GM11168 (cell line): Measurements from ENCODE around the gene BACH2.
"Not testable (repeated sequence)": the region's sequence is repeated elsewhere in the genome, so short reads cannot be mapped to it uniquely, and the experiment has no call there.

Experiments
- in situ Hi-C: fragments of 300-500 bp; cut with MboI; formaldehyde crosslinking; loops from one replicate; pipeline ENCODE4 v1.12.0; 2022; ENCODE audit warnings: low sequenced_read_pairs; ENCODE audit not compliant: unreplicated experiment

Gene BACH2

DNA sequence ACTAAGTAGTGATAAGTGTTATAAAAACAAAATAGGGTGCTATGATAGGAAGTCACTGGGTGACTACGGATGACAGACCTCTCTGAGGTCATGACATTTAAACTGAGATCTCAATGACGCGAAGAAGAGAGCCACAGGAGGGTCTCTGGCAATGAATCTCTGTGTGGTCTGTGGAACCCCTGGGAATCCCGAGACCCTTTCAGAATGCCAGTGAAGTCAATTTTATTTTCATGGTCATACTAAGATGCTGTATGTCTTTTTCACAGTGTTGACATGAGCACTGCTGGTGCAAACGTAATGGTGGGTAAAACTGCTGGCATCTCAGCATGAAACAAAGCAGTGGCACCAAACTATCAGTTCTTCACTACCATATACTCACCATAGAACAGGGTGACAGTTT is 247.3 kb downstream of the BACH2 start:
- in situ Hi-C loops = no loop called here

DNA sequence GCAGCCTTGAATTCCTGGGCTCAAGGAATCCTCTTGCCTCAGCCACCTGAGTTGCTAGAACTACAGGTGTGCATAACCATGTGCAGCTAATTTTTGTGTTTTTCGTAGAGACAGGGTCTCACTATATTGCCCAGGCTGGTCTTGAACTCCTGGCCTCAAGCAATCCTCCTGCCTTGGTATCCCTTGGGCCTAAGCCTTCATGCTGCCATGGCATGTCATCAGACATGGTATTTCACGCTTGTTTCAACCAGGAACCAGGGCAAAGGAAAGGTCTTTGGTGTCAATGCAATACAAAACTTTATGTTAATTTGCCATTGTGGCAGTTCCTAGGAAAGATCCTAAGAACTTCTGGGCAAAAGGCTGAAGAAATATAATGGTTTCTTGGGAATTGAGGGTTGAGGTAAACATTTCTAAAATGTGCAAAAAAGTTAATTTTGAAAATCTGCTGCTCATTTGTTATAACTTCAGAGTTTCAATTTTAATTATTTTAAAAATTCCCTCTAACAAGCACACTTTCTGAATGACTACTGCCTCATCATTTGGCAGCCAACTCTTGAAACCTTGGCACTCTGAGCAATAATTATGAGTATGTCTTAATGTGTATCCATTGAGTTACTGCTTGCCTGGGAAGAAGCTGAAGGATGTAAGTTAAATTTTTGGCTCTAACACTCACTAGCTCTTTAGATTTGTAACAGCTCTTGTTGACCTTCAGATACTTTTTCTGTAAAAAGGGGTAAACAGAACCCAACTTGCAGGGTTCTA is 248.3 kb downstream of the BACH2 start:
- in situ Hi-C loops = no loop called here

DNA sequence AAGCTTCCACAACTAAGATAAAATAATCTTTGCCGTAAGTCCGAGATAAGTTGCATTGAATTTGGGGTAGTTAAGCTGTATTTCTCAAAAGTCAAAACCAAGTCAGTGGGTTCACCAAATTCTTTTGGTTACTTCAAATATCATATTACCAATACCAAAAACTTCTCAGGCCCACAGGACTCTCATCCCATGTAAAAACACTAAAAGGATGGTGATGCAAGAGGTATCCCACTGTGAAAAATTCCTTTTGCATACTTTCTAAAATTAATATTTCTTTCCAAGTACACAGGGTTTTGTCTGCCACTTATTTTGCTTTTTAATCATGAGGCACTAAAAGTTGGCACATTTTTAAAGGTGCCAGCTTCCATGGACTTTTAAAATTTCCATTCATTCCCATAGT is 251.1 kb downstream of the BACH2 start:
- in situ Hi-C loops = no loop called here

DNA sequence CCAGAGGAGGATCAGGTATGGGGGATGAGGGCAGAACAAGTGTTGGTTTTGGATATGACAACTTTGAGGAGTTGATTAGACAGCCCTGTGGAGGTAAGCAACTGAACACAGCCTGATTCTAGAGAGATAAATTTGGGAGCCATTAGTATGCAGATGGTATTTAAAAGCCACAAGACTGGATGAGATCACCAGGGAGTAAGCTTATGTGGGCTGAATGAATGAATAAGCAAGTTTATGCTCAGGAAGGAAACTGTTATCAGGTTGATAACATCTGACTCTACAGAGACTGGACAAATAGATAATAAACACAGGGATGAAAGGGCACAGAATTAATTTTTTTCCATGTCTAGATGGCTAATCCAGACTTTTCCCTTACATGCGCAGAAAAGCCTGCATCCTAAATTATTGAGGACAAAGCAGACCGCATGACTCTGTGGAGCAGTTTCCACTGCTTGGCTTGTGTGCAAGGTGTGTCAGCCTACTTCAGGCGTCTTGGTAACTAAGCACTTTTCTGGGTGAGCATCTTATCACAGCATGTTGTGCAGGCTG is 251.7 kb downstream of the BACH2 start:
- in situ Hi-C loops = no loop called here

DNA sequence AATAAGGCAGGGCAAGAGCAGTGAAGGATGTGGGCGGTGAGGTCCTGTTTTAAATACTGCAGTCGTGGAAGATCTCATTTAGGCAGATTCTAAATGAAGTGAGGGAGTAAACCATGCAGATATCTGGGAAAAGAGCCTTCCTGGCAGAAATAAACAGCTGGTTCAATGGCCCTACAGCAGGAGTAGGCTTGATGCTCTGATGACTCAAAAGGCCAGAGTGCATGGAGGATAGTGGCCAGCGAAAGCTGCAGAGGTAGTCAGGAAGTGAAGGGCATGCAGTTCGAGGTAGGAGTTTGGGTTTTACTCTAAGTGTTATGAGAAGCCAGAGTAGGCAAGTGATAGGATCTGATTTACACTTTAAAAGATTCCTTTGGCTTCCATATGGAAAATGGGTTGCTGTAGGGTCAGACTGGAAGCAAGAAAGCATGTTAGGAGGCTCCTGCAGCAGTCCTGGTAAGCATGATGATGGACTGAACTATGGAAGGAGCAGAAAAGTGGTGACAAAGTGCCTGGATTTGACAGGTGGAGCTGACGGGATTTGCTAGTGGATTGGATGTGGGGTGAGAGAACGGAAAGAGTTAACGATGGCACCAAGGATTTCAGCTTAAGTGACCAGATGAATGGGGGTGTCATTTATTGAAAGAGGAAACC is 252.3 kb downstream of the BACH2 start:
- in situ Hi-C loops = no loop called here

DNA sequence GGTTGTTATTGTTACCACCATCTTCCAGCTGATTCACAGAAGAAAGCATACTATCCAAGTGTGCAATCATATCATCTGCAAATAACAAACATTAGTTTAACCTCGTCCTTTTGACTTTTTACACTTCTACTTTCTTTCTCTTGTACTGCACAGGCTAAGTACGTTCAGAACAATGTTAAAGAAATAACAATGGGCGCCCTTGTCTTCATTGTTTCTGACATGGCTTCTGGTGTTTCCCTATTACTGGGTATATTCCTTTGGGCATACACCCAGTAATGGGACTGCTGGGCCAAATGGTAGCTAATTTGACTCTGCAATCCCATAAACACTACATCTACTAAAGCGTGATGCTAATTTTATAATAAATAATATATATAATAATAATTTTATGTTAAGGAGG is 255.7 kb downstream of the BACH2 start:
- in situ Hi-C loops = no loop called here

DNA sequence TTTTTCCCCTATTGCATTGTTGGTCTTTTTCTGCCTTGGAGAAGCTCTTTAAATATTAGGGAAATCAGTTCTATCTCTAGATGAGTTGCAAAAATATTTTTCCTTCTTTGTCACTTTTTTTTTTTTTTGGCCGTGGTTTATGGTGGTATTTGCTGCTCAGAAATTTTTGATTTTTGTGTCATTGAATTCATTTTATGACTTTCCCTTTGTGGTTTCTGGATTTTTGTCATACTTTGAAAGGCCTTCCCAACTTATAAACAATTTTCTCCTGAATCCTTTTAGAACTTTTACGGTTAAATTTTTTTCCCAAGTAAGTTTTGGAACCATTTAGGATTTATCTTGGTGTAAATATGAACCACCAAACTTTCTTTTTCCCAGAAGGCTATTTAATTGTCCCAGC is 256.7 kb downstream of the BACH2 start:
- in situ Hi-C loops = no loop called here

DNA sequence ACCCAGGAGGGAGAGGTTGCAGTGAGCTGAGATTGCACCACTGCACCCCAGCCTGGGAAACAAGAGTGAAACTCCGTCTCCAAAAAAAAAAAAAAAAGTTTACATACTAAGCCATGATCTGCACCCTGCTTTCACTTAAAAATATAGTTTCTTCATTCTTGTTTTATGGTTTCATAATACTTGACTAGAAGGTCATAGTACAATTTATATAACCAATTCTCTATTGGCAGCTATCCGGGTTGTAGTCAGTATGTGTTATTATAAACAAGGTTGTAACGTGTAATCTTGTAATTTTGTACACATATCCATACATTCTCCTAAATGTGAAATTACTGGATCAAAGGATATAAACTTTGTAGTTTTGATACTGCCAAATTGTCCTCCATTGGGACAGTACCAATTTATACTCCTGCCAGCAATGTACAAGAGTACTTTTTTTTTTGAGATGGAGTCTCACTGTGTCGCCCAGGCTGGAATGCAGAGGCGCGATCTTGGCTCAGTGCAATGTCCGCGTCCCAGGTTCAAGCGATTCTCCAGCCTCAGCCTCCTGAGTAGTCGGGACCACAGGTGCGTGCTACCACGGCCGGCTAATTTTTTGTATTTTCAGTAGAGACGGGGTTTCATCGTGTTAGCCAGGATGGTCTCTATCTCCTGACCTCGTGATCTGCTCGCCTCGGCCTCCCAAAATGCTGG is 257.5 kb downstream of the BACH2 start:
- in situ Hi-C loops = no loop called here

DNA sequence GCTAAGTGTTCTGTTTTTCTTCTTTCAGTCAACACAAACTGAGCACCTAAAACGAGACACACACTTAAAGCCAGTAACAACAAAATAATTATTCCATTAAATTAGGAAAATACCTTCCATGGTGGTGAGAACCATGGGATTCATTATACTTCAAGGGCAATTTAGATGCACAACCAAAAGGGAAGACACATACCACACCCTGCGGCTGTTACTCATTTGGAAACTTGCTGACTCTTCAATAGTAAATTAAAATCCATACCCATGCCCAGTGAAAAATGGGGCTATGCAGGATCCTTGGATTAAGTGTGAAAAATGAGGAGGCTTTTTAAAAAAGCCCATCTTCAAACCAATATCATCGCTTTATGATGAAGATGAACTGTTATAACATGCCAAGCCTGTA is 259.7 kb downstream of the BACH2 start:
- in situ Hi-C loops = no loop called here

DNA sequence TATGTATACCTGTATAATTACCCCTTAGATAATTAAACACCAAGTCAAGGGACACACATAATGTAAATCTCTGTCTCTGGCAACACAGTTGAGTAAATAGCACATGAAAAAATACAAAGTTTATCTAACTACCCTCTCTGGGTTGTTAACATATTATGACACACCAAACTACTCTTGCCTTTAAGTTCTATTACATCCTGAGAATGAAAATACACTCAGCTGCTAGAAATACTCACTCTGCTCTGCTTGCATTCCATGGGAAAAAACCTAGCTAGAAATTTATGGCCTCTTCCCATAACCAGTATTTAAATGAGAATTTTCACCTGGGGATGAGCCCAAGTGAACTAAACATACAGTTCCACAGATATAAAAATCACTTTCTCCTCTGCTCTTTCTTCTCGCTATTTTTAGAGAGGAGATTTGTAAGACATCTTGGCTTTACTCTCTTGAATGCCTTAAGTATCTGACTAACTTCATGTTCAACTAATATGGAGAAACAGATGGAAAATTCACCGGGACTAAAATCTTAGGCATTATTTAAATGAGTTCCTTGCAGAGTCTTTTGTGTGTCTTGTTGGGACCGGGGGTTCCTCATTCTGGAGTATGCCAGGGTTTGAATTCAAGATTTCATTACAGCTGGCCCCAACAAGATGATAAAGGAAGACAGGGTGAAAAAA is 261.5 kb downstream of the BACH2 start:
- in situ Hi-C loops = no loop called here

DNA sequence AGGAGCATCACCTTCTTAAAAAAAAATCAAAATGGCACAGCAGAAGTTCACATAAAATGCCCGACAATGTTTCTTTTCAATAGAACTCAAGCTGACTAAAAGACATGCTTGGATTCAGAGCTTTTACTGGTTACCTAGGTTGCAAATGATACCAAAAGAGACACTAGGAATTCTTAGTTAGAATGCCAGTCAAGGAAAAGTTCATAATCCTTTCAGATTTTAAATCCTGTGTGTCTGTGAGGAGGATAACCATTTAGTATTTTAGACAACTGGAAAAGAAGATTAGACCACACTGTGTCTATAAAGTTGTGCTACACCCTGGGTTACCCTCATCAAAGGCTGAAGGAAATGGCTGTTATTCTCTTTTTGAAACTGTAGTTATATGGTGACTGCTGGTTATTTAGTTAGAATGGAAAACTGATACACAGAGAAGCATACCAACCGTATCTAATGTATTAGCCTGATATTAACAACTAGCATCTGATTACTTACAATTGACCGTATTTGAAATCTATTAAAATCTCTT is 262.8 kb downstream of the BACH2 start:
- in situ Hi-C loops = no loop called here

DNA sequence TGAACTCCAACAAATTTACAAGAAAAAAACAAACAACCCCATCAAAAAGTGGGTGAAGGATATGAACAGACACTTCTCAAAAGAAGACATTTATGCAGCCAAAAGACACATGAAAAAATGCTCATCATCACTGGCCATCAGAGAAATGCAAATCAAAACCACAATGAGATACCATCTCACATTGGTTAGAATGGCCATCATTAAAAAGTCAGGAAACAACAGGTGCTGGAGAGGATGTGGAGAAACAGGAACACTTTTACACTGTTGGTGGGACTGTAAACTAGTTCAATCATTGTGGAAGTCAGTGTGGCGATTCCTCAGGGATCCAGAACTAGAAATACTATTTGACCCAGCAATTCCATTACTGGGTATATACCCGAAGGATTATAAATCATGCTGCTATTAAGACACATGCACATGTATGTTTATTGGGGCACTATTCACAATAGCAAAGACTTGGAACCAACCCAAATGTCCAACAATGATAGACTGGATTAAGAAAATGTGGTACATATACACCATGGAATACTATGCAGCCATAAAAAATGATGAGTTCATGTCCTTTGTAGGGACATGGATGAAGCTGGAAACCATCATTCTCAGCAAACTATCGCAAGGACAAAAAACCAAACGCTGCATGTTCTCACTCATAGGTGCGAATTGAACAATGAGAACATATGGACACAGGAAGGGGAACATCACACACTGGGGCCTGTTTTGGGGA is 264.0 kb downstream of the BACH2 start:
- in situ Hi-C loops = not testable (repeated sequence)

DNA sequence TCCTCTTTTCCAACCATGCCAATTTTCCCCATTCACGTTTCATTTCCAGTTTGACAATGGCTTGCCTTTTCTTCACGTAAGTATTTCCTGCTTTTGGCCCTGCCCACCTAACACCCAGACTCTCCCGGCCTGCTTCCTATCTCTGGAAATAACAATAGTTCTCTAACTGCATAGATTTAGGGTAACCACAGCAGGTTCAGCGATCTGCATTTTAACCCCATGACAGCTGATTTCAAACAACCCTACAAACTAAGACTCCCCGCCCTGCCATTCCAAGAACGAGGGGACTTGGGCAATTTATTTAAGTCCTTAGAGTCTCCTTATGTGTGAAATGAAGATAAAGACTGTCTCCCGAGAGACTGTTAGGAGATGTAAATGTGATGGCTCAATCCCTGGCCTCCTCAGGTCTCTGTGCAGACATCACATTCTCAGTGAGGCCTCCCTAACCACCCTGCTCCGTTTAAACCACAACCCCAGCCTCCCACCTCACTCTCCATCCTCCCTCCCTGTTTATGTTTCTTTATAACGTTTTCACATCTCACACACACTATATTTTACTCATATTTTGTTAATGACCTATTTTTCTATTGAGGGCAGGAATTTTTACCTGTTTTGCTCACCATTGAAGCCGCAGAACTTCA is 267.5 kb downstream of the BACH2 start:
- in situ Hi-C loops = no loop called here

DNA sequence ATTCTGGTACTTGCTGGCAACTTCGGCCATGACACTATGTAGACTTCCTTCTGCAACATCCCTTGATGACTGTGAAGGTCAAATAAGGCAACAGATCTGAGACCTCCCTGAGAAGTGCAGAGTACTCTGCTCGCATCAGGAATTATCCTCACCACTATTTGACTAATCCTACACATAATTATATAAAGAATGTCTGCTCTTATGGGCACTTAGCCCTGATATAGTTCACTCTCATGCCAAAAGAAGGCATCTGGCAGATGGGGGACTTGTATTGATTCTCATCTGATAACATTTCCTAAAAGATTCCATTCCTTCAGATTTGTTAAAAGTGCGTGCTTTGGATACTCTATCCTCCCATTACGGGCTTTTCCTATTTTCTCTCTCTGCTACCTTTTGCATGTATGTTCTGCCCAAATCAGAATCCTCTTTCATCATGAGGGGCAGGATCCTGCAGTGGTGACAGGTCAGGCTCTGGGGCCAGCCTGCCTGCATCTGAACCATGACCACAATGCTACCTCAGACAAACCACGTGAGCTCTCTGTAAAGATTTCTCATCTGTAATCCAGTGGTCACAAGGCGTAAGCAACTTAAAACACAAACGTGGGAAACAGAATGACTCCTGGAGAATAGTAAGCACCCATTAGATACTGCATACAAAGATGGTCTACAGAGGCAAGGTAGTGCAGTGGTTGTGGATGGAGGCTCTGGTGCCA is 268.4 kb downstream of the BACH2 start:
- in situ Hi-C loops = no loop called here

DNA sequence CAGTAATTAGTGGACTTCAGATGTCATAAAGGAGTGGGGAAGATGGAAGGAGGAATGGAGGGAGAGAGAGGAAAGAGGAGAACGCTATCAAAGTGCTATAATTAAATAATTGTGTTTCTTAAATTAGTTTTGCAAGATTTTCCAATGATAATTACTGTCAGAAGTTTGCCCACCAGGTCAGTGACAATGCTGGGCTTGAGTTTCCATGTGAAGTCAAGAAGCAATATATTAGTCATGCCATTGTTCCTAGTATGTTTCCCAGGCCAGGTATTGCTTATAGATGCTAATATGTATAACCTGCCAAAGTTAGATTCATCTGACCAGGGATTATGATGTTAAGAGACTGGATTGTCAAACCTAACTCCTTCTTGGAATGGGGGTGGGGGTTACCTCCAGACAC is 270.4 kb downstream of the BACH2 start:
- in situ Hi-C loops = no loop called here

DNA sequence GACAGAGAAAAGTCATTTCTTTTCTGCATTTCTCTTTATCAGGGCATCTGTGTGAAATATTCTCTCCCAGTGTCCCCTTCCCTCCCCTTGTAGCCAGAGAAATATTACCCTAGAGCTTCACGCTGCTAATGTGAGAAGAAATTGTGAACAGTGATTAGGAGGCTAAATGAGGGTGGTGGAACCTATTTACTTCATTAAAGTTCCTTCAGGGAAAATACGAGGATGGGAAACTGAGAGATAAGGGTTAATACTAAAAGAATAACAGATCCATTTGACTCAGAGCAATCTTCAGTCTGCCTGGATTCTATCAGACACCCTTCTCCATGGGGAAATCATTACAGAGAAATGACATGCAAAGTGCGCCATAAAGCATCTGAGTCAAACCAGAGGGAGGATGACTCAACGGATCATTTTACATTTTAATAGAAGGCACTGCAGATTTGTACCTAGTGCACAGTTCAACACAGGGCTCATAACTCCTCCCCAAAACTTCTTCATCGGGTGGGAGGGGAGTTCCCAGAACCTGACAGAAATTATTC is 271.1 kb downstream of the BACH2 start:
- in situ Hi-C loops = no loop called here

DNA sequence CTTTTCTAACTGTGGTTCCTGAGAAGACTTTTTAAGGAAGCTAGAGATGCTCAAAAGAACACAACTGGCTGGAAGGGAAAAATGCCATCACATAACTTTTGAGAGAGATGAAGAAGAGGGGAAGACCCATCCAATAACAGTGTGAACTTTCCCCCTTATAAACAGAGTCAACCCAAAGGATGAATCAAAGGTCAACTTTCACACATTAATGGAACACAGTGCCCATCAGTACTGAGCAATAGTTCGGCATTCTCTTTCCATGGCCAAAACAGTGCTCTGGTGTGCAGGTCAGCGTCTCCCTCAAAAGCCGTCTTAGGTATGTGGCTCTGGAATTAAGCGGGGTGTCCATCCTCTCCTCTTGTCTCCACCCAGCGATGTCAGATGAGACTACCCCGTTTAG is 272.0 kb downstream of the BACH2 start:
- in situ Hi-C loops = no loop called here

DNA sequence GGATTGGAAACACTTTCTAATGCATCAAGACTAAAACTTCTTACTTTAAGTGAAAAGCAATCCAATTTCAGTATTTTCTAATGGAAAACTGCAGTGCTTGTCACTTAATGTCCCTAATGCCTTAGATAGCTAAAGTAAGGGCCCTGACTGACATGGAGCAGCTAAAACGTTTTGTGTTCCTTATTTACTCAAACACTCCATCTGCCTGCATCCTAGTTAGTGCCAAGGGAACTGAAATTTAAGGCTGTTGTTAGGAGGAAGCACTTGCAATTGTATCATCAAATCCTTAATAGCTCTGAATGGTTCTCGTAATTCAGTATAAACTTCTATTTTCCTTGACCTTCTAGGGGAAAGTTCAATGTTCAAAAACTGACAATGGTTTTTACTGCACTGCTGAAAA is 274.9 kb downstream of the BACH2 start:
- in situ Hi-C loops = no loop called here
